Naive thymus-derived CD4-positive, alpha-beta T cell (primary cell): ENCODE measurements around the gene BRD3. TPM values are rescaled to one million over a fixed set of nuclear protein-coding genes. Genes with fewer than 3 reads are reported as not detected.
"Not testable (repeated sequence)": the region's sequence is repeated elsewhere in the genome, so short reads cannot be mapped to it uniquely, and the experiment has no call there.

Experiments
- ATAC-seq: fragments of 150-1000 bp; cut with Tn5 transposase; 2 replicates; pipeline ENCODE4 v1.10.0; 2021; ENCODE audit warnings: mild to moderate bottlenecking, moderate library complexity
- CTCF ChIA-PET: fragments of 350-600 bp; sonication (Branson Sonifier 250); formaldehyde crosslinking; loops from one replicate; lab custom pipeline; 2021; ENCODE audit warnings: antibody characterized with exemption; lab: Charles Lee
- POLR2A ChIA-PET: fragments of 350-600 bp; sonication (Branson Sonifier 250); formaldehyde crosslinking; loops from one replicate; lab custom pipeline; 2021; ENCODE audit warnings: antibody characterized with exemption, inconsistent platforms; lab: Charles Lee
- DNase-seq, 9 donors: peaks; one replicate each; pipeline versions ENCODE4 v3.0.0 to v3.0.0-alpha.2; 2020 to 2022; ENCODE audit warnings: mixed read lengths in 1 of 9
- H3K27ac ChIP-seq: one replicate; pipeline ENCODE4 v1.7.0; 2013; ENCODE audit warnings: mild to moderate bottlenecking, low read depth, low read length, moderate library complexity
- H3K27me3 ChIP-seq, 2 donors: one replicate each; pipeline ENCODE4 v1.7.0; 2013; ENCODE audit warnings: low read length in 2 of 2, mild to moderate bottlenecking in 2 of 2, moderate library complexity in 2 of 2; ENCODE audit not compliant: control insufficient read depth in 2 of 2, insufficient read depth in 2 of 2
- H3K36me3 ChIP-seq, 3 experiments: 1 replicate in 2 of 3; 2 replicates in 1 of 3; pipeline ENCODE4 v1.7.0; 2013; ENCODE audit warnings: low read length in 3 of 3, mild to moderate bottlenecking in 3 of 3, moderate library complexity in 1 of 3; ENCODE audit not compliant: insufficient read depth in 3 of 3, control insufficient read depth in 2 of 3
- H3K4me1 ChIP-seq, 2 donors: one replicate each; pipeline ENCODE4 v1.7.0; 2013; ENCODE audit warnings: low read length in 2 of 2, mild to moderate bottlenecking in 2 of 2, moderate library complexity in 1 of 2; ENCODE audit not compliant: control insufficient read depth in 2 of 2, insufficient read depth in 2 of 2
- H3K4me3 ChIP-seq: 2 replicates; pipeline ENCODE4 v1.7.0; 2013; ENCODE audit warnings: mild to moderate bottlenecking, low read length
- H3K9me3 ChIP-seq, 3 experiments: 1 replicate in 2 of 3; 2 replicates in 1 of 3; pipeline ENCODE4 v1.7.0; 2013; ENCODE audit warnings: low read length in 3 of 3; ENCODE audit not compliant: control insufficient read depth in 2 of 3
- H3K27ac Mint-ChIP-seq, 9 donors: one replicate each; pipeline ENCODE4 v1.8.0; 2020 to 2022; ENCODE audit warnings: mixed read lengths in 9 of 9, mild to moderate bottlenecking in 8 of 9, moderate library complexity in 5 of 9, inconsistent platforms in 2 of 9
- H3K27me3 Mint-ChIP-seq, 5 donors: one replicate each; pipeline ENCODE4 v1.8.0; 2021 to 2022; ENCODE audit warnings: mixed read lengths in 5 of 5, mild to moderate bottlenecking in 1 of 5
- H3K36me3 Mint-ChIP-seq, 5 donors: one replicate each; pipeline ENCODE4 v1.8.0; 2020 to 2022; ENCODE audit warnings: mixed read lengths in 5 of 5, mild to moderate bottlenecking in 3 of 5, inconsistent platforms in 1 of 5
- H3K4me1 Mint-ChIP-seq, 7 donors: one replicate each; pipeline ENCODE4 v1.8.0; 2020 to 2022; ENCODE audit warnings: mixed read lengths in 7 of 7, mild to moderate bottlenecking in 3 of 7, inconsistent platforms in 1 of 7
- H3K4me3 Mint-ChIP-seq, 10 donors: one replicate each; pipeline ENCODE4 v1.8.0; 2020 to 2022; ENCODE audit warnings: mild to moderate bottlenecking in 10 of 10, mixed read lengths in 10 of 10, moderate library complexity in 6 of 10, inconsistent platforms in 2 of 10
- H3K9me3 Mint-ChIP-seq, 11 donors: one replicate each; pipeline ENCODE4 v1.8.0; 2020 to 2022; ENCODE audit warnings: mixed read lengths in 11 of 11, mild to moderate bottlenecking in 4 of 11, inconsistent platforms in 1 of 11, moderate library complexity in 1 of 11
- intact Hi-C, 2 donors: fragments of 100-400 bp; cut with micrococcal nuclease; formaldehyde crosslinking; loops; one replicate each; pipeline ENCODE4 v1.15.1; 2023
- polyA plus RNA-seq, 2 donors: library from polyadenylated mRNA; unstranded; fragments of 300-500 nt; fragmentation: Illumina TruSeq; gene quantifications; one replicate each; pipeline ENCODE4 v1.2.3, GENCODE V29; 2021
- total RNA-seq, 6 experiments: library from RNA in 5 of 6; stranded (reverse) in 5 of 6; gene quantifications; 1 replicate in 5 of 6; 2 replicates in 1 of 6; pipeline ENCODE4 v1.2.3 and lab custom pipeline; 2021 to 2026

BRD3 gene
- total RNA-seq = 10 to 100 TPM; 29.0 to 49.7 (median 40.4) TPM
- polyA plus RNA-seq = 10 to 100 TPM; 12.4 to 36.4 TPM
- 30.0 reads per million, percentile 60 among the genes with 10 or more reads in this experiment for total RNA-seq (lab: John Stamatoyannopoulos, UW)

DNA sequence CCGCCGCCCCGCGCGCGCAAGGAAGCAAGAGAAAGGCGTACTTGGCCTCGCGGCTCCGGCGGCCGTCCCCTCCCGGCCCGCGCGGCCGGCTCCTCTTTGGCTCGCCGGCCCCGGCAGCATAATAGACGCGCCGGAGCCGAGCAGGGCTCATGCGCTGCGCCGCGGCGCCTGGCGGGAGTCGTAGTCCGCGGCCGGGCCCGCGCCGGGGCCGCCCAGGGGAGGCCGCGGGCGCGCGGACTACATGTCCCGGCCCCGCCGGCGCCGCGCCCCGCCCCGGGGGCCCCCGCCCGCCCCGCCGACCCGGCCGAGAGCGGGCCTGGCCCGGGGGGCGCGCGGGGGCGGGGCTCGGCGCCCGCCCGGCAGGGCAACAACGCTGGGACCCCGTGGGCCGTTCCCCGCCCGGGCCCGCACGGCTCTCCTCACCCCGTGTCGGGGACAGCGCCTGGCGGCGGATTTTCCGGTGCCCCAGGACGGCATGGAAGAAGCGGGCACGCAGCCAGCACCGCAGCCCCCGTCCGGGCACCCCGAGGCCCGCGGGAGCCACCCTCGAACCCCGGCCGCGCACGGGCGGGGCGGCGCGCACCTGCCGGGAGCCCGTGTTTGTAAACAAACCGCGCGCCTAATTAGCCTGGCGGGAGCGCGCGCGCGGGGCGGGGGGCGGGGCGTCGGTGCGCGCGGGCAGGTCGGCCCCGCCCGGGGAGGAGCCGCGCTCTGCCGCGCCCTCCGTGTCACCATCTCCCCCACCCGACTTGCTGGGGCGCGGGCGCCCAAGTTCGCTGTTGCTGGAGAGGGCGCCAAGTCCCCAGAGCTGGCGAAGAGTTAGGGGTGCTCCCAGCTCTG lies at the start of gene BRD3:
Gene BRD3, minus strand, starts transcription at position 123 of the 840 bp plus-strand sequence. CDS start 14,549 bp downstream, outside the sequence.
- CTCF ChIA-PET = no interaction called here
- peaks cover 0 to 4% of the 10 kb centered on the region in 2 donors for H3K27me3 ChIP-seq
- peak; percentile 88 for ATAC-seq

DNA sequence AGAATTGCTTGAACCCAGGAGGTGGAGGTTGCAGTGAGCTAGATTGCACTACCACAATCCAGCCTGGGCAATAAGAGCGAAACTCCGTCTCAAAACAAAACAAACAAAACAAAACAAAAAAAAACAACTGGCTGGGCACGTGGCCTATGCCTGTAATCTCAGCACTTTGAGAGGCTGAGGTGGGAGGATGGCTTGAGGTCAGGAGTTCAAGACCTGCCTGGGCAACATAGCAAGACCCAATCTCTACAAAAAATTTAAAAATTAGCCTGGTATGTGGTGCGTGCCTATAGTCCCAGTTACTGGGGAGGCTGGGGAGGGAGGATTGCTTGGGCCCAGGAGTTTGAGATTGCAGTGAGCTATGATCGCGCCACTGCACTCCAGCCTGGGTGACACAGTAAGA lies 44.7 kb upstream of the BRD3 start:
- peaks cover 0 to 4% (median 0%) of the 10 kb centered on the region in 5 donors for H3K27me3 Mint-ChIP-seq
- CTCF ChIA-PET = no interaction called here
- no peak overlapping the region for H3K4me3 Mint-ChIP-seq
- no peaks in the 10 kb centered on the region for H3K36me3 Mint-ChIP-seq
- POLR2A ChIA-PET = interaction anchor here (0.6 kb wide), 1 partner anchor 21 kb away, joined by 5 read pairs; no protein-coding TSS in a partner anchor
- intact Hi-C loops = no loop called here
- H3K36me3 ChIP-seq = no peaks in the 10 kb centered on the region
- H3K27ac ChIP-seq = no peak overlapping the region
- no peak overlapping the region for H3K27ac Mint-ChIP-seq
- DNase-seq (no peak), ATAC-seq (no peak)
- H3K4me1 ChIP-seq = no peaks in the 10 kb centered on the region
- no peaks in the 10 kb centered on the region for H3K27me3 ChIP-seq
- no peaks in the 10 kb centered on the region for H3K9me3 Mint-ChIP-seq
- no peak overlapping the region for H3K4me3 ChIP-seq
- H3K9me3 ChIP-seq = no peaks in the 10 kb centered on the region
- H3K4me1 Mint-ChIP-seq = no peaks in the 10 kb centered on the region

More for the DNA sequence above, at the start of gene BRD3:
- peak within 1 kb of the TSS; percentile 80 to 97 (median 90) for H3K27ac Mint-ChIP-seq
- POLR2A ChIA-PET = interaction anchor here (1.1 to 1.8 kb wide), 2 partner anchors 68 to 97 kb away, joined by 5 to 7 read pairs; partner anchors contain the start of genes RNU6ATAC and WDR5
- Histone ChIP-seq H3K27ac (peak within 1 kb of the TSS; percentile 95), H3K36me3 (no peaks in the 10 kb centered on the region), H3K4me3 (peak within 1 kb of the TSS; percentile 97), H3K4me1 (peaks cover 21 to 26% of the 10 kb centered on the region in 2 donors), H3K9me3 (no peaks in the 10 kb centered on the region)
- H3K4me1 Mint-ChIP-seq = peaks cover 15 to 42% (median 29%) of the 10 kb centered on the region in 7 donors
- peak within 1 kb of the TSS; percentile 88 to 97 (median 91) for H3K4me3 Mint-ChIP-seq
- peak; percentile 79 to 86 (median 85) for DNase-seq
- no peaks in the 10 kb centered on the region for H3K36me3 Mint-ChIP-seq
- no peaks in the 10 kb centered on the region for H3K9me3 Mint-ChIP-seq
- intact Hi-C loops = loop anchor here (1.0 to 10.0 kb wide), 18 partner anchors 31 to 1893 kb away; partner anchors contain the start of genes BRD3OS (in 2 of the 2), RNU6ATAC (in 2 of the 2), TSC1 (in 2 of the 2) and VAV2 (in 2 of the 2)
- H3K27me3 Mint-ChIP-seq = peaks cover 5 to 29% (median 14%) of the 10 kb centered on the region in 5 donors

DNA sequence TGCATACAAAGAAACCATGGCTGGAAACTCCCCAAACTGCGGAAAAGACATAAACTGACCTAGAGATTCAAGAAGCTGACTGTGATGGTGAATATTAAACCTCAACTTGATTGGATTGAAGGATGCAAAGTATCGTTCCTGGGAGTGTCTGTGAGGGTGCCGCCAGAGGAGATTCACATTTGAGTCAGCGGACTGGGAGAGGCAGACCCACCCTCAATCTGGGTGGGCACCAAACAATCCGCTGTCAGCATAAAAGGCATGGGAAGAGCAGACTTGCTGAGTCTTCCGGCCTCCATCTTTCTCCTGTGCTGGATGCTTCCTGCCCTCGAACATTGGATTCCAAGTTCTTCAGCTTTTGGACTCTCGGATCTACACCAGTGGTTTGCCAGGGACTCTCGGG lies 43.2 kb upstream of the BRD3 start:
- H3K27ac Mint-ChIP-seq = no peak overlapping the region
- no peak overlapping the region for H3K4me3 Mint-ChIP-seq
- DNase-seq = no peak
- POLR2A ChIA-PET = no interaction called here
- H3K36me3 Mint-ChIP-seq = no peaks in the 10 kb centered on the region
- peaks cover 0 to 4% (median 0%) of the 10 kb centered on the region in 5 donors for H3K27me3 Mint-ChIP-seq
- CTCF ChIA-PET = no interaction called here
- H3K4me1 Mint-ChIP-seq = no peaks in the 10 kb centered on the region
- H3K4me1 ChIP-seq = no peaks in the 10 kb centered on the region
- no peak for ATAC-seq
- intact Hi-C loops = no loop called here
- no peaks in the 10 kb centered on the region for H3K36me3 ChIP-seq
- H3K27ac ChIP-seq = no peak overlapping the region
- H3K27me3 ChIP-seq = no peaks in the 10 kb centered on the region
- H3K4me3 ChIP-seq = no peak overlapping the region
- H3K9me3 Mint-ChIP-seq = no peaks in the 10 kb centered on the region
- no peaks in the 10 kb centered on the region for H3K9me3 ChIP-seq

DNA sequence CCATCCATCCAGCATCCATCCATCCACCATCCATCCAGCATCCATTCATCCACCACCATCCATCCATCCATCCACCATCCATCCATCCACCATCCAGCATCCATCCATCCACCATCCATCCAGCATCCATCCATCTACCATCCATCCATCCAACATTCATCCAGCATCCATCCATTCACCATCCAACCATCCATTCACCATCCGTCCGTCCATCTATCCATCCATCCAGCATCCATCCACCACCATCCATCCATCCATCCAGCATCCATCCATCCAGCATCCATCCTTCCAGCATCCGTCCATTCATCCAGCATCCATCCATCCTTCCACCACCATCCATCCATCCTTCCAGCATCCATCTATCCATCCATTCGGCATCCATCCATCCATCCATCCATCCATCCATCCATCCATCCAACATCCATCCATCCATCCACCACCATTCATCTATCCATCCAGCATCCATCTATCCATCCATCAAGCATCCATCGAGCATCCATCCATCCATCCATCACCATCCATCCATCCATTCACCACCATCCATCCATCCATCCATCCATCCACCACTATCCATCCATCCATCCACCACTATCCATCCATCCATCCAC lies 35.7 kb upstream of the BRD3 start:
- ChIA-PET POLR2A (no interaction called here), CTCF (no interaction called here)
- Histone ChIP-seq H3K27me3 (no peaks in the 10 kb centered on the region), H3K4me3 (no peak overlapping the region), H3K4me1 (no peaks in the 10 kb centered on the region), H3K9me3 (no peaks in the 10 kb centered on the region), H3K36me3 (no peaks in the 10 kb centered on the region), H3K27ac (no peak overlapping the region)
- no peak for ATAC-seq
- intact Hi-C loops = no loop called here
- peaks cover 0 to 34% (median 16%) of the 10 kb centered on the region in 5 donors for H3K27me3 Mint-ChIP-seq
- H3K9me3 Mint-ChIP-seq = peaks cover 0 to 14% (median 0%) of the 10 kb centered on the region in 11 donors
- peak overlapping the region in 2 of 9 donors; percentile 12 to 40 for H3K27ac Mint-ChIP-seq
- peaks cover 0 to 5% (median 3%) of the 10 kb centered on the region in 7 donors for H3K4me1 Mint-ChIP-seq
- DNase-seq = no peak
- H3K36me3 Mint-ChIP-seq = no peaks in the 10 kb centered on the region
- no peak overlapping the region for H3K4me3 Mint-ChIP-seq

DNA sequence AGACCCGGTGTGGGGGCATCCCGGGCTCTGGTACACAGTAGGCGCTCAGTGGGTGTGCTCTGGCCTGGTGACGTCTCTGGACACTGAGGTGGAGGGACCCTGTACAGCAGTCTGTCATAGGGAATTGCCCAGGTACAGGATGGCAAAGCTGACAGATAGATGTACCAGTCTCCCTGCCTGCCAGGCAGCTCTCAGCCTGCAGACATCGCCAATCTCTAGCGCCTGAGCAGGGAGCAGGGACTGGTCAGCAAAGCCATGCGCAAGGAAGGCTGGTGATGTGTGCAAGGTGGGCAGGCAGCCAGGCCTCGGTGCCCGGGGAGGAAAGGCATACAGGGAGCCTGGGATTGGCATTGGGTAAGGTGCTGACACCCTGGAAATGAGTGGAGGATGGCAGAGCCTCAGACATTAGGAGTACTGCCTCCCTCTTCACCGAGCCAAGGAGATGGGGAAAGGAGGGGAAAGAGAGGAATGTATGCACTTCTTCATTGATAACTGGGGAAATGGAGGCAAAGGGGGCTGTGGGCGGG lies 33.9 kb upstream of the BRD3 start:
- ChIA-PET POLR2A (no interaction called here), CTCF (no interaction called here)
- no peaks in the 10 kb centered on the region for H3K36me3 Mint-ChIP-seq
- ATAC-seq = no peak
- Histone ChIP-seq H3K27me3 (no peaks in the 10 kb centered on the region), H3K27ac (no peak overlapping the region), H3K9me3 (no peaks in the 10 kb centered on the region), H3K36me3 (no peaks in the 10 kb centered on the region), H3K4me1 (no peaks in the 10 kb centered on the region), H3K4me3 (no peak overlapping the region)
- H3K4me1 Mint-ChIP-seq = peaks cover 0 to 5% (median 3%) of the 10 kb centered on the region in 7 donors
- intact Hi-C loops = no loop called here
- no peak overlapping the region for H3K4me3 Mint-ChIP-seq
- peaks cover 0 to 14% (median 0%) of the 10 kb centered on the region in 11 donors for H3K9me3 Mint-ChIP-seq
- no peak overlapping the region for H3K27ac Mint-ChIP-seq
- DNase-seq = no peak
- H3K27me3 Mint-ChIP-seq = peaks cover 0 to 34% (median 16%) of the 10 kb centered on the region in 5 donors

DNA sequence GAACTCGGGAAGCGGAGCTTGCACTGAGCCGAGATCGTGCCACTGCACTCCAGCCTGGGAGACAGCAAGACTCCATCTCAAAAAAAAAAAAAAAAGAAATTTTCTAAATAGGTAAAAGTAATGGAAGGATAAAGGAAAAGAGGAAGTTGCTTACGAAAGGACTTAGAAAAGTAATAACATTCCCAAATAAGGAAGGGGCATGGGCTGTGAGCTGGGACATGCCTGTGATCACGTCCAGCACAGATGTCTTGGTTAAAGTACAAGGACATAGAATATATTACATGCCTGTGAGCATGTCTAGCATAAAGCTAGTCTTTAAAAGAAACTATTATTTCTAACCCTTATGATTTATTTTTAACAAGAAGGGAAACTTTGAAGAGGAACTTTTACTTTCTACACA lies 33.3 kb upstream of the BRD3 start:
- H3K27ac ChIP-seq, ATAC-seq, H3K27me3 ChIP-seq, H3K27ac Mint-ChIP-seq, H3K36me3 ChIP-seq, POLR2A ChIA-PET, H3K36me3 Mint-ChIP-seq, DNase-seq, H3K4me1 ChIP-seq, H3K9me3 ChIP-seq, H3K4me1 Mint-ChIP-seq, H3K4me3 Mint-ChIP-seq, H3K4me3 ChIP-seq, intact Hi-C loops, CTCF ChIA-PET: not testable (repeated sequence)
- Mint-ChIP-seq H3K27me3 (peaks cover 0 to 34% (median 16%) of the 10 kb centered on the region in 5 donors), H3K9me3 (peaks cover 0 to 14% (median 0%) of the 10 kb centered on the region in 11 donors)
